Fibroblast of lung (primary cell): ENCODE results near the gene ZNF618.

Experiments used
- CTCF ChIP-seq, 2 donors: IDR thresholded peaks in 1 of 2; conservative IDR thresholded peaks in 1 of 2; 1 replicate in 1 of 2; 2 replicates in 1 of 2; pipeline ENCODE4 v1.5.1; 2011 to 2012; ENCODE audit warnings: low read length in 2 of 2, control low read depth in 1 of 2, inconsistent platforms in 1 of 2, low read depth in 1 of 2, mild to moderate bottlenecking in 1 of 2
- EZH2 ChIP-seq: IDR thresholded peaks from 2 replicates; pipeline ENCODE4 v1.5.1; 2012; ENCODE audit warnings: low read length, control low read depth, mild to moderate bottlenecking; ENCODE audit errors: missing control alignments

DNA sequence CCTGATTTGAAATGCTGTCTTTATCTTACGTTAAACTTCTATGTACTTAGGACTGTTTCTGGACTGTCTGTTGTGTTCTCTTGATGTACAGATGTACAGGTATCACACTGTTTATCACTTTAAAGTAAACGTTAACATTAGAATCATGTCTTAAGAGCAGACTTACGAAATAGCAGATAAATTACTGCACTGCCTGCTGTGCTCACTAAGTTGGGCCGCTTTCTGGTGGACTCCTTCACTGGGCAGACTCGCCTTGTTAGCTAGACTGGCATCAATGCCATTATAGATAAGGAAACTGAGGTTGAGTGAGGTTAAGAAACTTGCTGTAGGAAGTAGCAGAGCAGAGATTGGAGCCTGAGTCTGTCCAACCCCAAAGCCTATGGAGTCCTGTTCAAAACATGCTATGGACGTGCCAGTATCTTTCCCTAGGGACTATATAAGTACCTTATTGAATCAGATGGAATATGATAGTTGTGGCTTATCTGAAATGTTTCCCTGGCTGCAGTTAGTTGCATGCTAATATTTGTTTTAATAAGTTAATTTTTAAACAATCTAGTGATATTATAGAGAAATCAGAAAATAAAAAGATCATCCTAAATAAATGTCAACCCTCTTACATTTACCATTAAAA is 16.9 kb downstream of the ZNF618 start:
- TF ChIP-seq CTCF (conservative IDR thresholded peaks at IDR 0.05 in 1 of 2, IDR thresholded peaks at IDR 0.05 in 1 of 2; ENCODE audit: low read depth in 1 of 2, low read length in 2 of 2) (no peak), EZH2 (no peak)
